KMS-11 (cell line): ENCODE data around the gene LANCL3.

Source experiments
- H2AFZ ChIP-seq: fragments of 200-600 bp; sonication (generic); 2 replicates; pipeline ENCODE4 v1.6.1; 2016; ENCODE audit warnings: antibody characterized with exemption, mixed run types, low read depth
- H3K27ac ChIP-seq: fragments of 200-600 bp; sonication (generic); 2 replicates; pipeline ENCODE4 v1.6.1; 2016; ENCODE audit warnings: mild to moderate bottlenecking, mixed run types
- H3K27me3 ChIP-seq: fragments of 200-600 bp; sonication (generic); 2 replicates; pipeline ENCODE4 v1.6.1; 2017; ENCODE audit warnings: mild to moderate bottlenecking, low read depth, mixed run types, moderate library complexity; ENCODE audit not compliant: insufficient read depth
- H3K36me3 ChIP-seq: fragments of 200-600 bp; sonication (generic); 2 replicates; pipeline ENCODE4 v1.6.1; 2017; ENCODE audit warnings: mild to moderate bottlenecking, mixed run types; ENCODE audit not compliant: insufficient read depth
- H3K4me1 ChIP-seq: fragments of 200-600 bp; sonication (generic); 2 replicates; pipeline ENCODE4 v1.6.1; 2016; ENCODE audit warnings: mild to moderate bottlenecking, low read depth, mixed run types; ENCODE audit not compliant: poor library complexity, severe bottlenecking
- H3K4me2 ChIP-seq: fragments of 200-600 bp; sonication (generic); 2 replicates; pipeline ENCODE4 v1.7.0; 2016; ENCODE audit warnings: mild to moderate bottlenecking, mixed run types
- H3K4me3 ChIP-seq: fragments of 200-600 bp; sonication (generic); IDR thresholded peaks from 2 replicates; pipeline ENCODE4 v1.6.1; 2017; ENCODE audit warnings: low read depth, low read length, mixed read lengths; ENCODE audit not compliant: insufficient read depth
- H3K79me2 ChIP-seq: fragments of 200-600 bp; sonication (generic); 2 replicates; pipeline ENCODE4 v1.6.1; 2016; ENCODE audit warnings: low read depth, mixed run types; ENCODE audit not compliant: insufficient read depth
- H3K9ac ChIP-seq: fragments of 200-600 bp; sonication (generic); 2 replicates; pipeline ENCODE4 v1.6.1; 2016; ENCODE audit warnings: mild to moderate bottlenecking, mixed run types
- H4K20me1 ChIP-seq: fragments of 200-600 bp; sonication (generic); 2 replicates; pipeline ENCODE4 v1.6.1; 2016; ENCODE audit warnings: mild to moderate bottlenecking, mixed run types; ENCODE audit not compliant: insufficient read depth
- TF ChIP-seq, protein P1 (sequence below): fragments of 200-600 bp; sonication (generic); conservative IDR thresholded peaks from 2 replicates; pipeline ENCODE4 v1.6.1; 2017; ENCODE audit warnings: low read depth, mild to moderate bottlenecking, antibody characterized with exemption, low read length, moderate library complexity, mixed read lengths

LANCL3 gene

DNA sequence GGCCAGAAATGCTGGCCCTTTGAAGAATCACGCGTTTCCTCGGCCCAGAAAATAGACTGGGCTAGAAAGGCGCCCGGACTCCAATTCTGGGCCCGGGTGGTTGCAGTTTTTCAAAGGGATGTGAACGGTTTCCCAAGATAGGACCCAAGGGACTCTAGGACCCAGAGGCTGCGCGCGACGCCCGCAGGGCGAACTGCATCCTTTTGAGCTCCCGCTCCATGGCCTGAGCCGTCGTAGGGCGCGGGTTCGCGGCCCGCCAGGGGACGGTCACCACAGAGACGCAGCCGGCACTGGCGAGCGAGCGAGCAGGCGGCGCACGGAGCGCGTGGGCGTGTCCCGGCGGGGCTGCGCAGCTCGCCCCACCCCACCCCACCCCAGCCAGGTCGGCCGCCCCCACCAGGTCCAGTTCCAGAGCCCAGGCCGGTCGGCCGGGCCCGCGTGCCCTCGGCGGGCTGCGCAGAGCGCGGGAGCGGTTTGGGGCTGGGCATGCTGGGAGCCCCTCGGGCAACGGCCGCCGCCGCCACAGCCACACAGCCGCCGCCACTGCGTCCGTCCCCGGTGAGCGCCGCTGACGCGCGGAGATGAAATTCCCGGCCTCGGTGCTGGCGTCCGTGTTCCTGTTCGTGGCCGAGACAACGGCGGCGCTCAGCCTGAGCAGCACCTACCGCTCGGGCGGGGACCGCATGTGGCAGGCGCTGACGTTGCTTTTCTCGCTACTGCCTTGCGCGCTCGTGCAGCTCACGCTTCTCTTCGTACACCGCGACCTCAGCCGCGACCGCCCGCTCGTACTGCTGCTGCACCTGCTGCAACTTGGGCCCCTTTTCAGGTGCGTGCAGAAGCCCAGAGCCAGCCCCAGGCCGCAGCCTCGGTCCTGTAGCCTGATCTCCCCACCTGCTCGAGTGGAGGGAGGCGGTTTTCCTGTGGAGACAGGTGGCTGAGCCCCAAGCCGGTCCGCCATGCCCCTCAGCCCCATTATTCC lies 114.2 kb downstream of the LANCL3 start, which contains the start of gene XK:
Gene XK (plus strand): TSS at position 411 of the 979 bp plus-strand sequence. CDS start 171 bp downstream, at position 582.
- TF ChIP-seq, protein P1, sequence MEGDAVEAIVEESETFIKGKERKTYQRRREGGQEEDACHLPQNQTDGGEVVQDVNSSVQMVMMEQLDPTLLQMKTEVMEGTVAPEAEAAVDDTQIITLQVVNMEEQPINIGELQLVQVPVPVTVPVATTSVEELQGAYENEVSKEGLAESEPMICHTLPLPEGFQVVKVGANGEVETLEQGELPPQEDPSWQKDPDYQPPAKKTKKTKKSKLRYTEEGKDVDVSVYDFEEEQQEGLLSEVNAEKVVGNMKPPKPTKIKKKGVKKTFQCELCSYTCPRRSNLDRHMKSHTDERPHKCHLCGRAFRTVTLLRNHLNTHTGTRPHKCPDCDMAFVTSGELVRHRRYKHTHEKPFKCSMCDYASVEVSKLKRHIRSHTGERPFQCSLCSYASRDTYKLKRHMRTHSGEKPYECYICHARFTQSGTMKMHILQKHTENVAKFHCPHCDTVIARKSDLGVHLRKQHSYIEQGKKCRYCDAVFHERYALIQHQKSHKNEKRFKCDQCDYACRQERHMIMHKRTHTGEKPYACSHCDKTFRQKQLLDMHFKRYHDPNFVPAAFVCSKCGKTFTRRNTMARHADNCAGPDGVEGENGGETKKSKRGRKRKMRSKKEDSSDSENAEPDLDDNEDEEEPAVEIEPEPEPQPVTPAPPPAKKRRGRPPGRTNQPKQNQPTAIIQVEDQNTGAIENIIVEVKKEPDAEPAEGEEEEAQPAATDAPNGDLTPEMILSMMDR: no peak
- H3K79me2 ChIP-seq: peaks cover 13% of the 10 kb centered on the region; the same call in 1 of the 2 replicates
- no peak within 1 kb of the TSS for H3K4me3 ChIP-seq
- no peaks in the 10 kb centered on the region for H4K20me1 ChIP-seq
- H3K4me2 ChIP-seq: peak within 1 kb of the TSS; percentile 88
- H2AFZ ChIP-seq: peak within 1 kb of the TSS; percentile 66
- peaks cover 54% of the 10 kb centered on the region for H3K4me1 ChIP-seq
- H3K36me3 ChIP-seq: no peaks in the 10 kb centered on the region
- H3K27ac ChIP-seq: peak within 1 kb of the TSS; percentile 99
- H3K27me3 ChIP-seq: no peaks in the 10 kb centered on the region
- peak within 1 kb of the TSS; percentile 90 for H3K9ac ChIP-seq

DNA sequence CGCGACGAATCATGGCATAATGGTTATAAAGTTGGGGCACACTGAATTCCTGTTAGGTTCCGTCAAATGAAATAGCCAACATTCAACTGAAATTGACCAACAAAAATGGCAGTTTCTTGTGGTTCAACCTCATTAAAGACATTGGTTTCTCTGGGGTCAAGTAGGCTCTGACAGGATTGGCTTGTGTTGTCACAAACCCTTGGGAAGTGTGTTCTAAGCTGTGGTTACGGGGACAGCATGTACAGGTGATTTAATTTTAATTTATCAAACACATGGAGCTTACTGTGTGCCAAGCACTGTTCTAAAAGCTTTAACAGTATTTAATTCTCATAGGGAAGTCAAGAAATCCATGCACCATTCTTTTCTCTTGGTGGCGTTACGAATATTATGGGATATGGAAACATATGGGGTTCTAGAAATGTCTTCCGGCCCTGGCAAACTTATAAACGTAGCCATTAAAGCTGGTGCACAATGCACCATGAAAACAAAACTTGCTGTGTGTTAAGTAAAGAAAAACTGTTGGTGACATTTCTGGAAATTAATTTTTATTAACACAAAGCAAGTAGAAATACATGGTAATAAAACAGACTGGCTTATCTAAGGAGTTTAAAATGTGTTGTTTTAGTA lies 115.0 kb downstream of the LANCL3 start:
- Histone ChIP-seq H3K4me3 (no peak overlapping the region), H3K4me1 (peaks cover 46% of the 10 kb centered on the region), H2AFZ (peak overlapping the region; percentile 44), H3K36me3 (no peaks in the 10 kb centered on the region), H3K79me2 (peaks cover 13% of the 10 kb centered on the region; the same call in 1 of the 2 replicates), H3K9ac (peak overlapping the region; percentile 90), H3K4me2 (peak overlapping the region; percentile 66), H3K27ac (peak overlapping the region; percentile 99), H3K27me3 (no peaks in the 10 kb centered on the region), H4K20me1 (no peaks in the 10 kb centered on the region)
- TF ChIP-seq, protein P1: no peak

DNA sequence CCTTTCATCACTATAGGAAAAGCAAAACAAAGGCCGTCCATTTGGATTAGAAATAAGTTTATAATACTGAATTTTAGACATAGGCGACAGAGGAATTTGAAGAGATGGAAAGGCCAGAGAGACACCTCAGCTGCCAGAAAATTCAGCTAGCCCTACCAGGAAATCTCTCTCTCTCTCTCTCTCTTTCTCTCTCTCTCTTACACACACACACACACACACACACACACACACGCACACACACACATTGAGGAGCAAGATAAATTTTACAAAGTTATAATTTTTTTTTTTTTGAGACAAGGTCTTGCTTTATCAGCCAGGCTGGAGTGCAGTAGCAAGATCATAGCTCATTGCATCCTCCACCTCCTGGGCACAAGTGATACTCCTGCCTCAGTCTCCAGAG lies 115.5 kb downstream of the LANCL3 start:
- Histone ChIP-seq H2AFZ (peak overlapping the region; percentile 44; the same call in 1 of the 2 replicates), H3K9ac (peak overlapping the region; percentile 90), H3K4me2 (peak overlapping the region; percentile 66)

DNA sequence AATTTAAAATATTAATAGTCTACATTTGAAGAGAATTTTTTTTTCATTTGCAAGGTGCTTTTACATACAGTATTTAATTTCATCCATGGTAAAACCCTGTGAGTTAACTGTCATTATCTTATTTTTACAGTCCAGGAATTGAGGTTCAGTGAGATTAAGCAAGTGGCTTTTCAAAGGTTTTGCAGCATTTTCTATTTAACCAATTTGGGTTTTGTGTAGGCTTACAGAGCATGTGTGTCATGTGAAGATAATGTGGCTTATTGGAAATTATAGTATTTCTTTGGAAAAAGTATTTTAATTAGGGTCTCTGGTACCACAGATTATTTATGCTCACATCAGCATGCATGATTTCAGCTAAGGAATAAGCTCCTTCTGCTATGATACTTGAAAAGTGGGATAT lies 118.7 kb downstream of the LANCL3 start:
- Histone ChIP-seq H3K4me3 (no peak overlapping the region), H3K4me1 (peaks cover 14% of the 10 kb centered on the region), H2AFZ (no peak overlapping the region), H3K4me2 (no peak overlapping the region), H3K27me3 (no peaks in the 10 kb centered on the region), H3K9ac (no peak overlapping the region), H3K27ac (no peak overlapping the region), H3K79me2 (peaks cover 13% of the 10 kb centered on the region; the same call in 1 of the 2 replicates), H3K36me3 (no peaks in the 10 kb centered on the region), H4K20me1 (no peaks in the 10 kb centered on the region)
- TF ChIP-seq, protein P1: no peak

More for the DNA sequence above, 115.5 kb downstream of the LANCL3 start:
- peaks cover 13% of the 10 kb centered on the region; the same call in 1 of the 2 replicates for H3K79me2 ChIP-seq
- no peaks in the 10 kb centered on the region for H3K27me3 ChIP-seq
- H4K20me1 ChIP-seq: no peaks in the 10 kb centered on the region
- peak overlapping the region; percentile 99 for H3K27ac ChIP-seq
- H3K4me1 ChIP-seq: peaks cover 43% of the 10 kb centered on the region
- H3K36me3 ChIP-seq: no peaks in the 10 kb centered on the region
- TF ChIP-seq, protein P1: no peak
- no peak overlapping the region for H3K4me3 ChIP-seq
